NCI-H2171 (cell line): ENCODE measurements around the gene ABHD16B.

ENCODE experiments used
- DNase-seq: peaks from one replicate; lab custom pipeline; 2025; lab: John Stamatoyannopoulos, UW

The ABHD16B gene

GRCh38 chr20:63861365-63861934, at the start of gene ABHD16B:
TSS of gene ABHD16B (plus strand) at chr20:63861498. CDS start at chr20:63861541, 43 bp downstream.
- DNase-seq, result no peak

GRCh38 chr20:63814891-63815614, 46.2 kb upstream of the ABHD16B start:
- no peak for DNase-seq

GRCh38 chr20:63815615-63816253, 45.6 kb upstream of the ABHD16B start:
- DNase-seq, result no peak

GRCh38 chr20:63819224-63819921, 41.9 kb upstream of the ABHD16B start:
- DNase-seq, result no peak

GRCh38 chr20:63821811-63822210, 39.5 kb upstream of the ABHD16B start:
- DNase-seq, result no peak

GRCh38 chr20:63822276-63822696, 39.0 kb upstream of the ABHD16B start:
- no peak for DNase-seq

- DNase-seq, result no peak
Observed at GRCh38 chr20:63823691-63824311, 37.5 kb upstream of the ABHD16B start.

GRCh38 chr20:63825331-63826118, 35.8 kb upstream of the ABHD16B start:
- no peak for DNase-seq

GRCh38 chr20:63826753-63827152, 34.5 kb upstream of the ABHD16B start:
- DNase-seq, result no peak

GRCh38 chr20:63828124-63828523, 33.2 kb upstream of the ABHD16B start:
- DNase-seq, result no peak

- DNase-seq, result no peak
Observed at GRCh38 chr20:63828545-63828944, 32.8 kb upstream of the ABHD16B start.

- no peak for DNase-seq
Observed at GRCh38 chr20:63828951-63829350, 32.3 kb upstream of the ABHD16B start.

- no peak for DNase-seq
Observed at GRCh38 chr20:63829603-63829944, 31.7 kb upstream of the ABHD16B start.

GRCh38 chr20:63829945-63830835, 31.1 kb upstream of the ABHD16B start:
- no peak for DNase-seq

GRCh38 chr20:63830841-63831588, 30.3 kb upstream of the ABHD16B start, which contains the start of gene ZBTB46:
TSS of gene ZBTB46 (minus strand) at chr20:63831264. CDS start at chr20:63790757, 40,507 bp downstream.
- DNase-seq, result peak; percentile 75

- no peak for DNase-seq
Observed at GRCh38 chr20:63831646-63831992, 29.7 kb upstream of the ABHD16B start.

GRCh38 chr20:63831993-63832686, 29.2 kb upstream of the ABHD16B start:
- DNase-seq, result no peak

GRCh38 chr20:63833776-63834490, 27.4 kb upstream of the ABHD16B start:
- DNase-seq, result no peak
